SU-DHL-6 (cell line): Measurements from ENCODE around the gene CAP1.

Experiments used
- CTCF ChIP-seq: fragments of 200-600 bp; sonication (generic); IDR thresholded peaks from one replicate; pipeline ENCODE4 v1.5.1; 2017; ENCODE audit warnings: antibody characterized with exemption, mild to moderate bottlenecking, low read length, moderate library complexity; ENCODE audit not compliant: insufficient read depth, poor library complexity, severe bottlenecking
- EZH2phosphoT487 ChIP-seq: fragments of 200-600 bp; sonication (generic), shearing (Covaris generic); conservative IDR thresholded peaks from 2 replicates; pipeline ENCODE4 v1.6.1; 2018; ENCODE audit warnings: mild to moderate bottlenecking, antibody characterized with exemption, low read length, moderate library complexity, mixed read lengths

- TF ChIP-seq CTCF (no peak), EZH2phosphoT487 (no peak)
These were observed 41.3 kb downstream of the CAP1 start for GRCh38 chr1:40081871-40082270.
